ENCODE data around the gene JCAD. TPM values are rescaled to one million over a fixed set of nuclear protein-coding genes. Genes with fewer than 3 reads are reported as not detected.

The JCAD gene
- total and polyA plus RNA-seq, 2 of the 8 experiments (the other 6 are each of a cell fraction or from before 2014, with no cell fraction given): 0.56 to 5.2 TPM

DNA sequence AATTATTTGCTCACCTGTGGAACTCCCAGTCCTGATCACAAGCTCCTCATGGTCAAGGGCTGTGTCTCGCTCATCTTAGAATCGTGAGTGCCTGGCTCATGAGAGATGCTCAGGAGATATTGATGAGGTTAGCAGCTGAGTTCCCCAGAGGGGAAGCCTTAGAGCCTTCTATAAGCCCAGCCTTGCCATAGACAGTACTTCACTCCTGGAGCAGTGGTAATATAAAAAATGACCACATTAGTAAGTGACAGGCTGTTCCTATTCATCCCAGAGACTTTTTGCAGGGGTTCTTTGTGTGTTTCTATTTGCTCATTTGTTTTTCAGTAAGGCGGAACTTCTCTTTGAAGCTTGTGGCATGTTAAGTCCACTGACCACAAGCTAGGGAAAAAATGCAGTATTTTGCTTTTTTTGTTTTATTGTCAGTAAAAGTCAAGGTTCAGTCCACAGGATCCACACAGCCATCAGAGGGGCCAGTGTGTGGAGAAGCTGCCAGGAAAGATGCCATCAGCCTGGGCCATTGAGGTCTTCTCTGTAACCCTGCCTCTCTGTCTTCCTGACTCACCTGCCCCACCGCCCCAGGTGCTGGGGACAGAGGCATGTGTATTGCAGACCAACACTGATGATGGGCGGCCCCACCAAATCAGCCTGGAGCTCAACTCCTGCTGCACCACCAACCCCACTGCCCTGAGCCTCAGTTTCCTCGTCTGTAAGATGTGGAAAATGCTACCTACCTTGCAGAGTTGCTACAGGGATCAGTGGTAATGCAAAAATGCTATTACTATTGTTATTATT, 36.4 kb upstream of the JCAD start:
- Histone ChIP-seq H3K18ac (ENCODE audit: extremely low read depth, low read length) (no peak overlapping the region), H2BK12ac (ENCODE audit: low read depth, low read length) (no peak overlapping the region), H4K5ac (ENCODE audit: insufficient read length, low read depth, low read length) (no peak overlapping the region), H2AFZ (ENCODE audit: low read length) (no peak overlapping the region), H3K79me2 (ENCODE audit: control insufficient read depth in 1 of 2, insufficient read depth in 2 of 2, low read length in 2 of 2) (no peaks in the 10 kb centered on the region), H3K14ac (ENCODE audit: insufficient read length) (no peak overlapping the region), H2BK5ac (ENCODE audit: low read depth, low read length) (no peak overlapping the region), H4K20me1 (replicated peaks in 1 of 2; ENCODE audit: control insufficient read depth in 1 of 2, insufficient read depth in 2 of 2, low read length in 2 of 2) (no peaks in the 10 kb centered on the region), H3K27me3 (replicated peaks in 1 of 4; ENCODE audit: control insufficient read depth in 3 of 4, extremely low read depth in 1 of 4, insufficient read depth in 3 of 4, low read length in 3 of 4) (no peaks in the 10 kb centered on the region), H3K4ac (replicated peaks; ENCODE audit: insufficient read length, low read depth, low read length) (no peak overlapping the region), H3K4me3 (ENCODE audit: extremely low read depth in 1 of 4, insufficient read depth in 2 of 4, low read depth in 3 of 4, low read length in 4 of 4) (no peak overlapping the region), H4K91ac (replicated peaks; ENCODE audit: insufficient read length, low read length) (no peak overlapping the region), H3K79me1 (ENCODE audit: low read depth, low read length) (no peaks in the 10 kb centered on the region), H2BK20ac (ENCODE audit: low read length) (no peak overlapping the region), H3K36me3 (ENCODE audit: control insufficient read depth in 2 of 4, insufficient read depth in 4 of 4, low read length in 3 of 4) (no peaks in the 10 kb centered on the region), H3K56ac (replicated peaks; ENCODE audit: insufficient read length, low read depth, low read length) (no peak overlapping the region), H2AK5ac (ENCODE audit: low read depth, low read length) (no peak overlapping the region), H2BK120ac (replicated peaks; ENCODE audit: low read depth, low read length) (no peak overlapping the region), H3K4me1 (replicated peaks in 1 of 4; ENCODE audit: control insufficient read depth in 3 of 4, insufficient read depth in 4 of 4, low read length in 3 of 4) (0 out of 7 replicates have a peak, but pooled peaks cover 0 to 3% (median 0%) of the 10 kb centered on the region in 4 experiments), H3K9ac (replicated peaks in 1 of 4; ENCODE audit: extremely low read depth in 1 of 4, low read depth in 3 of 4, low read length in 3 of 4) (no peak overlapping the region), H3K27ac (ENCODE audit: low read depth, low read length) (no peak overlapping the region), H3K9me3 (ENCODE audit: insufficient read depth in 2 of 2, low read depth in 1 of 2, low read length in 1 of 2) (no peaks in the 10 kb centered on the region), H4K8ac (ENCODE audit: extremely low read depth, insufficient read depth, low read length) (no peak overlapping the region), H2BK15ac (ENCODE audit: low read length) (no peak overlapping the region), H3K23ac (ENCODE audit: insufficient read length) (no peak overlapping the region), H3K4me2 (ENCODE audit: insufficient read depth in 1 of 2, low read depth in 2 of 2, low read length in 2 of 2) (no peak overlapping the region), H3K23me2 (ENCODE audit: low read depth, low read length) (no peaks in the 10 kb centered on the region)
- DNase-seq (ENCODE audit: low read depth in 1 of 2, low spot score in 2 of 2): no peak
- WGBS, 2 experiments (ENCODE audit: extremely low coverage in 1 of 2, insufficient coverage in 1 of 2, insufficient read length in 1 of 2, insufficient replicate concordance in 2 of 2, low coverage in 1 of 2, low lambda C conversion rate in 2 of 2, missing lambda C conversion rate in 1 of 2): 88% methylated on average over 6 of the region's 6 CpGs; no CpG with 5 or more reads in 1 of the 2 experiments
- TF ChIP-seq CREB1 (IDR thresholded peaks at IDR 0.05): no peak
- no peak for TF ChIP-seq TAF7 (optimal IDR thresholded peaks at IDR 0.05; ENCODE audit: borderline replicate concordance, low read depth, low read length)
- TF ChIP-seq, protein P1, sequence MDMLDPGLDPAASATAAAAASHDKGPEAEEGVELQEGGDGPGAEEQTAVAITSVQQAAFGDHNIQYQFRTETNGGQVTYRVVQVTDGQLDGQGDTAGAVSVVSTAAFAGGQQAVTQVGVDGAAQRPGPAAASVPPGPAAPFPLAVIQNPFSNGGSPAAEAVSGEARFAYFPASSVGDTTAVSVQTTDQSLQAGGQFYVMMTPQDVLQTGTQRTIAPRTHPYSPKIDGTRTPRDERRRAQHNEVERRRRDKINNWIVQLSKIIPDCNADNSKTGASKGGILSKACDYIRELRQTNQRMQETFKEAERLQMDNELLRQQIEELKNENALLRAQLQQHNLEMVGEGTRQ (IDR thresholded peaks at IDR 0.05; ENCODE audit: low read length): no peak
- TF ChIP-seq POU5F1 (IDR thresholded peaks at IDR 0.05; ENCODE audit: low read depth, low read length): no peak
- TF ChIP-seq SP1 (IDR thresholded peaks at IDR 0.05; ENCODE audit: low read depth, low read length): no peak
- TF ChIP-seq RAD21 (IDR thresholded peaks at IDR 0.05 in 1 of 2, conservative IDR thresholded peaks at IDR 0.05 in 1 of 2; ENCODE audit: low read depth in 2 of 2, low read length in 2 of 2): no peak
- no peak for TF ChIP-seq CTBP2 (IDR thresholded peaks at IDR 0.05; ENCODE audit: borderline replicate concordance, insufficient read depth, insufficient read length, low read length)
- CTCF ChIA-PET (ENCODE audit: partially characterized antibody): interaction anchor here (1.2 to 2.0 kb wide), 5 partner anchors 9 to 97 kb away, joined by 3 to 8 read pairs (median 4); no protein-coding TSS in a partner anchor
- no peak for FAIRE-seq
- POLR2A ChIA-PET (ENCODE audit: partially characterized antibody): no interaction called here
